ENCODE results near the gene APOBEC3B. TPM values are rescaled to one million over a fixed set of nuclear protein-coding genes. Genes with fewer than 3 reads are reported as not detected.
"Not testable (repeated sequence)": the region's sequence is repeated elsewhere in the genome, so short reads cannot be mapped to it uniquely, and the experiment has no call there.

APOBEC3B gene
- polyA plus RNA-seq, 3 donors, result 5.9 to 7.6 (median 6.5) TPM

DNA sequence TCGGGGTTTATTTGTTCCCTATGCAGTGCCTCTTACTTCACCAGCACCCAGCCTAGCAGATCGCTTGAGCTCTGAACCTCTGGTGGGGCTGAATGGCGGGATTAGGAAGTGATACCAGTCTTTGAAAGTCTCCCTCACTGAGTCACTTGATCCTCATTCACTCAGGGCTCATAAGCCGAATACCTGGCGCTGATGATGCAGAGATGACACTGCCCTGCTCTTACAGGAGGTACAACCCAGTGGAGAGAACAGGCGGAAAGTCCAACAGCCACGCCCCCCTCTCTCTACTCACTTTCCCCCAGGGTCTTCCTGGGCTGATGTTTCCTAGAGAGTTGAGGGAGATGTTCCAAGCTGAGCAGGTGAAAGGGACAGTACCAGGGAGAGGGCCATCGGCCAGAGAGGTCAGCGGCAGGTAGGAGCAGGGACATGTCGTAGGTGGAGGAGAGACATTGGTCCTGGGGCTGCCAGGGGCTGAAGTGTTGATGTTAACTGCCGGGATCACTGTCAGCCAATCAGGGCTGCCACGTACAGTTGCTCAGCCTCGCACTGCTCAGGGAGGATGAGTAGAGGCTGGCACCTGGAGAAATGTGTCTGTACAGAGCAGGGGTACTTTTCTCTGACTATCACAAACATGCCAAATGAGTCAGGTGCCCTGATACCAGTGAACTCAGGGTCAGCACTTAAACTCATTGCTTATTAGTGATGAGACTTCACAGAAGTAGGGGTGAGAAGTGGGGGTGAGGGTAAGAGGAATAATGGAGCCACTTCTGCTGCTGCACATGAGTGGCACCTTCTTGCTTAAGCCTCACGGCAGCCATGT is 34.6 kb upstream of the APOBEC3B start:
- no peak for DNase-seq (ENCODE audit: extremely low read depth in 1 of 11, low read depth in 9 of 11, low spot score in 4 of 11)

DNA sequence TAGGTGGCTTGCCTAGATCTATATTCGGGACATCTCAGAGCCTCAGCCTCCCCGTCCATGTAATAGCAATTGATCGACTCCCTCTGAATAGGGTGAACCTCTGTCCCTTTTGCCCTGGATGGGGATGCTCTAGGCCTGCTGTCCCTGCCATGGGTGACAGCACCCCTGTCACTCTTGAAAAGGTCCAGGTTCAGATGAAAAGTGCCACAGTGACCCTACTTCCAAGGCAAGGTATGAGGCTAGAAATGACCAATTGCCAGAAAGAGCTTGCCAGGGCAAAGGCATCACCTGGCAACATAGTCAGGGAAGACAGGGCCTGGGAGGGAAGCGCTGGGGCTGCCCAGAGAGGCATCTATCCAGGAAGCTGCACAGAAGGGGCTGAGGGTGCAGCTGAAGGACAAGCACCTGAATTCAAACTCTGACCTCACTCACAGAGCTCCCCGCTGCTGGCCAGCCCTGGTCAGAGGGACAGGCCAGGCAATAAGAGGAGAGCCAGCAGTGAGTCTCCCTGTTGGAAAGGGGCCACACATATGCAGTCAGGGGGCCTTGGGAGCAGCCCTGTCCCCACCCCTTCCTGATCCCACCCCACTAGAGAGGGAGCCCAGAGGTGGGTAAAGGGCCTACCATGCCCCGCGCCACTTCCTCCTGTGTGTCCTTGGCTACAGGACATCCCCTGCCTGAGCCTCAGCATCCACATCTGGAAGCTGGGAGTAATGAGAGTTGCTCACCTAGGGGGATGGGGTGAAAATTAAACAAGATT is 33.8 kb upstream of the APOBEC3B start:
- DNase-seq (ENCODE audit: extremely low read depth in 1 of 11, low read depth in 9 of 11, low spot score in 4 of 11), result no peak

GRCh38 chr22:38949889-38950405 is 32.2 kb upstream of the APOBEC3B start:
- no peak for DNase-seq (ENCODE audit: extremely low read depth in 1 of 11, low read depth in 9 of 11, low spot score in 4 of 11)

DNA sequence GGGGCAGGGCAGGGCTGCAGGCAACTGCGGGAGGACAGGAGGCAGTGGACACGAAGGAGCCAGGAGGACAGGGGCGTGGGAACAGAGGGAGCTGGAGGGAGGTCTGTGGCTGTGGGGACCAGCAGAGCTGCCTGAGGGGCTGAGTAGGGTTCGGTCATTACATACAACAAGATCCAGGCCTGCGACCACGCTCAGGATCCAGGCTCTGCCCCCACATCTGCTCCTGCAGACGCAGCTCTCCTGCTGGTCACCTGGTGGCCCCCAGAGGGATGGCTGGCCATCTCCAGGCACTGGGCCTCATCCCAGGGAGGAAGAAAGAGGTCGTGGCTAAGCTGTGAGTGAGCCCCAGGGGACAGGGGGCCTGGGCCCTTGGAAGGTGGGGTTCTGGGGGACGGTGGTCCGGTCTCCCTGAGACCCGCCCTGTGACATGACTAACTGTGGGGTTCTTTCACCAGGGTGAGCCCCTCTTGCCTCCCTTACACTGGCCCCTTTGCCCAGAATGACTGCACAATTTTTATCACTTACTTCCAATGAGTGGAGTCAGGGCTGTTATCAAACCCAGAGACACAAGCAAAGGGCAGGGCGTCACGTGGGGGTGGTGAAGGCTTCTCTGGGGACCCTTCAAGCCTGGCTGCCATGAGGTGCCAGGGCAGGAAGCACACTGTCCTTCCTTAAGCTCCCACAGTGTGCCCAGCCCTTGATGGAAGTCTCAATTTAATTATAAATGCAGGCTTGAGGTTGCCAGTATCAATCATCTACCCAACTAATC is 31.4 kb upstream of the APOBEC3B start:
- DNase-seq (ENCODE audit: extremely low read depth in 1 of 11, low read depth in 9 of 11, low spot score in 4 of 11), result no peak

DNA sequence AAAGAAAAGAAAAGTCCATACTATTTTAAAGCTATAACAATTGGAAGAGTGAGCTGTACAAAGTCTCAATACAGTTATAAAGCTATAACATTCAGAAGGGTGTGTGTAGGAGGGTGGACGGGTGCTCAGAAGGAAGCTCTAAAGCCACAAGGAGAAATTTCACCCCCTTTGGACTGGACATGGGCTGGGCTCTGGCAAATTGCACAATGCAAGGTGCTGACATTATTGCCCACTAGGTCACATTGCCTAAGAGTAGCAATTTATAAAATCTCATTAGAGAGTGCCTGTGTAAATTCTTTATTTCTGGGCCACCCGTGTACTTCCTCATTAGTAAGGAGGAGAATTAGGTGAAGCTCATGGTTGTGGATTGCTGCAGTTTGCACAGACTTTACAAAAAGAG is 30.4 kb upstream of the APOBEC3B start:
- no peak for DNase-seq (ENCODE audit: extremely low read depth in 1 of 11, low read depth in 9 of 11, low spot score in 4 of 11)

DNA sequence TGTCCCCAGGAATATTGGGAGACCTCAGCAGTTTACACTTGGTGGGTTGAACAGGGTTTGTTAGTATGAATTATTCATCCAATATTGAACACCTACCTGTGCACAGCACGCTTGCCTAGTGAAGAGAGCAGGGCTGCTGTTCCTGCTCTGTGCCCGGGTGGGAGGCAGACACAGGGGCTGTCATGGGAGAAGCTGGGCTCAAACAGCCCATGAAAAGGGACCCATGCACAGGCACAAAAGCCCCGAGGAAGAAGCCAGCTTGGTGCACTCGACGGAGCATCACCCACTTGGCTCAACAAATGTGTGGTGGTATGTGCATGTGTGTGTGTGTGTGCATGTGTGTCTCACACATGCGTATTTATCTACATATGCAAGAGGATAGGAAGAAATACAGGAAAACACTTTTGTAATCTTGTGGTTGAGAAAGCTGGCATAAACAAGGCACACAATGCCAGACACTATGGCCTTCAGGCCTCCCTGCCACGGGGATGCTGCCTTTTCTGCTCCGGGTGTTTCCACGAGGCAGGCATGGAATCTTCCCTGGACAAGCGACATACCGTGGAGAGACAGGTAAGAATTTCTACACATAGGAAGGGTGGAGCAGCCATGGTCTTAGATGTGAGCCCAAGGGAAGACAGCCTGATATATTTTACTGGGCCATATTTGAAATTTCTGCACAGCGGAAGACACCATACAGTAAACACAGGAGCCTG is 29.7 kb upstream of the APOBEC3B start:
- DNase-seq (ENCODE audit: extremely low read depth in 1 of 11, low read depth in 9 of 11, low spot score in 4 of 11), result no peak

- no peak for DNase-seq (ENCODE audit: extremely low read depth in 1 of 11, low read depth in 9 of 11, low spot score in 4 of 11)
These were observed 29.1 kb upstream of the APOBEC3B start for GRCh38 chr22:38953091-38953490.

DNA sequence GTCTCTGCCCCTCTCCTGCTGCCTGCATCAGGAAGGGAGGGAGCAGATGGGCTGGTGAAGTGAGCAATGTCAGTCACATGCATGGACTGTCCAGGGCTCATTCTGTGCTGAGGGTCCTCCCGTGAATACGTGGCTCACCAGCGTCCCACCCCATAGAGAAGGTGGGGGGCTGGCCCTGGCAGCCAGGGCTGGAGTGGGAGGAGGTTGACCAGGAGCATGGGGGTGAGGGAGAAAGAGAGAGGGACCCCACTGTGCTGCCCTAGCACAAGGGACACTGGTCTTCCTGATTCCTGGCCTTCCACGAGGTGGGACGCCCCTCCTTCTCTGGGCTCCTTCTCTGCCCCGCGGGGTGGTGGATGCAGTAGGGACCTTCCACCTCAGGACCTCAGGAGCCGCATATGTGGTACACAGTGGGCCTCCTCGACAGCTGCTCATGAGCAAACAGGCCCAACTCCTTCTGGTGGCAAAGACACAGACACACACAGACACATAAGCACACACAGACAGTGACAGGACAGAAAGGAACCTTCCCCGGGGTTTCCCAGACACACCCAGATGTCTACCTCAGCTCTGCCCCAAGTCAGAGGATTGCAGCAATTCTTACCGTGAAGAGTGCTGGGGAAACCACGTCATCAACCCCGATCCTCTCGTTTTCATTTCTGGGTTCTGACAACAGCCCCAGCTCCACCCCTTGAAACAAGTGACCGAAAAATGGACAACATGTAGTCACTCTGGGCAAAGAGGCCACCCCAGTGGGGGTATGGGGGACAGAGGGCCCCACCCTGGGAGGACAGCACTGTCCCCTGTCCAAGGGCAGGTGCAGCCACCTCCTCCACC is 28.4 kb upstream of the APOBEC3B start:
- no peak for DNase-seq (ENCODE audit: extremely low read depth in 1 of 11, low read depth in 9 of 11, low spot score in 4 of 11)

GRCh38 chr22:38954414-38955043 is 27.6 kb upstream of the APOBEC3B start:
- no peak for DNase-seq (ENCODE audit: extremely low read depth in 1 of 11, low read depth in 9 of 11, low spot score in 4 of 11)

- DNase-seq (ENCODE audit: extremely low read depth in 1 of 11, low read depth in 9 of 11, low spot score in 4 of 11), result no peak
These were observed 26.8 kb upstream of the APOBEC3B start for GRCh38 chr22:38955250-38955905.

DNA sequence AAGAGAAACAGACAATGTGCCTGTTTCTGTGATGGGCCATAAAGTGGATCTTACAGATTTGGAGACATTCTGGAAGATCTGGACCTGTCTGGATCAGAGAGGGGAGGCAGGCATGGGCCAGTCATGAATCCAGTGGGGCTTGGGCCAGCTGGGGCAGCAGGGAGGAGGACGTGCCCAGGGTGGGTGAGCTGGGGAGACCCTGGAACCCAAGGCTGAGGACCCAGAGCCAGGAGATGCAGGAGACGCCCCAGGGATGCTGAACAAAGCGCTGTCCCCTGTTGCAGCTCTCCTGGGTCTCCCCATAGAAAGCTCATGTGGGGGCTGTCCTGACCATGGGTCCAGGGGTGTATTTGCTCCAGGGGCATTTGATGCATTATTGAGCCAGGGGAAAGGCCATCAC is 26.2 kb upstream of the APOBEC3B start:
- DNase-seq (ENCODE audit: extremely low read depth in 1 of 11, low read depth in 9 of 11, low spot score in 4 of 11), result no peak

DNA sequence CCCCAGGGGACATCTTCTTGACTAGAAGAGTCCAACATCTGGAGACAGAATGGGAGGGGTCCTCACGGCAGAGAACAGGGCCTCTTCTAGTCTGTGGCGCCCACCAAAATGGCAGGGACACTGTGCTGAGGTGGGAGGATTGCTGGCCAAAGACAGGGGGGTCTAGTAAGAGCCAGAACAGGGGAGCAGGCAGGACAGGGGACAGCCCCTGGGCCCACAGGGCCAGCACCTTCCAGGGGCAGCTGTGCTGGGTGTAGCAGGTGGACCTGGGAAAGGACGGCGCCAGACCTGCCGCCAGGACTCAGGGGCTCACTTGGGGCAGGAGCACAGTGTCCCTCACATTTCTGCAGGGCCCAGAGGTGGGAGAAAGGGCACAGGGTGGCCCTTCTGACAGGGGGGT is 25.6 kb upstream of the APOBEC3B start:
- DNase-seq (ENCODE audit: extremely low read depth in 1 of 11, low read depth in 9 of 11, low spot score in 4 of 11), result no peak

DNA sequence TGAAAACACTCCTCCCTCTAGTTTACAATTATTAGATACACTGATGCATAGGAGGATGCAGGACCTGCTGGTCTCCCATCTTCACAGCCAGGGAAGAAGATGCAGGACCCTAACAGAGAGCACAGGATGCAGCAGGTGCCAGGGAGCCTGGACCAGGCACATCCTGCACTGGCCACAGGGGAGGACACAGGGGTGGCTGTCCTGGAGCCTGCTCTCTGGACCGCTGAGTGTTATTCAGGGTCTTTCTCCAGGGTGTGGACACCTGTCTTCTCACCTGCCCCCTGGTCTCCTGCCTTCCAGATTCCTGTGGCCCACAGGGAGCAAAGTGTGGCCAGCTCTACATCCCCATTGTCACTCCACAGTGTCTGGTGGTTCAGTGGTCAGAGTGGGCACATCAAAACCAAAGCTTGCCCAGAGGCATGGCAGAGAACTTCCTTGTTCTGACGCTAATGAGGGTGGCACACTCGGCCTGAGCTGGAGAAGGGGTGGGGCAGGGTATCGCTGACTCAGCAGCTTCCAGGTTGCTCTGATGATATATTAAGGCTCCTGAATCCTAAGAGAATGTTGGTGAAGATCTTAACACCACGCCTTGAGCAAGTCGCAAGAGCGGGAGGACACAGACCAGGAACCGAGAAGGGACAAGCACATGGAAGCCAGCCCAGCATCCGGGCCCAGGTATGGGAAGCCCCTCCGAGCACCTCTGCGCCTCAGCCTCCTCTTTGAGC is 24.9 kb upstream of the APOBEC3B start, which contains the start of gene APOBEC3A:
APOBEC3A (plus strand) TSS at position 564 of the 725 bp plus-strand sequence; CDS start at position 647, 83 bp downstream.
- DNase-seq (ENCODE audit: extremely low read depth in 1 of 11, low read depth in 9 of 11, low spot score in 4 of 11), result no peak

GRCh38 chr22:38957808-38958650 is 24.1 kb upstream of the APOBEC3B start:
- no peak for DNase-seq (ENCODE audit: extremely low read depth in 1 of 11, low read depth in 9 of 11, low spot score in 4 of 11)

DNA sequence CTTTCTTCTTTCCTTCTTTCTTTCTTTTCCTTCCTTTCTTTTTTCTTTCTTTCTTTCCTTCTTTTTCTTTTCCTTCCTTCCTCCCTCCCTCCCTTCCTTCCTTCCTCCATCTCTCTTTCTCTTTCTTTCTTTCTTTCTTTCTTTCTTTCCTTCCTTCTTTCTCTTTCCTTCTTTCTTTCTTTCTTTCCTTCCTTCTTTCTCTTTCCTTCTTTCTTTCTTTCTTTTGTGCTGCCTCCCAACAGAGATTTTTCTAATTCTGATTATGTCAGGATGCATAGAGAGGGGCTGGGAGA is 23.6 kb upstream of the APOBEC3B start:
- DNase-seq (ENCODE audit: extremely low read depth in 1 of 11, low read depth in 9 of 11, low spot score in 4 of 11), result not testable (repeated sequence)

- DNase-seq (ENCODE audit: extremely low read depth in 1 of 11, low read depth in 9 of 11, low spot score in 4 of 11), result no peak
These were observed 22.6 kb upstream of the APOBEC3B start for GRCh38 chr22:38959590-38959989.

All from renal cortex interstitium (tissue), 11 donors.